Erythroblast (primary cell): ENCODE measurements around the gene MED27.

Experiments
- GATA1 ChIP-seq: IDR thresholded peaks from 2 replicates; pipeline ENCODE4 v1.6.1; 2011; ENCODE audit warnings: low read depth, mild to moderate bottlenecking, control low read depth, low read length, moderate library complexity
- POLR2A ChIP-seq: IDR thresholded peaks from 2 replicates; pipeline ENCODE4 v1.6.1; 2011; ENCODE audit warnings: mild to moderate bottlenecking, low read length

- TF ChIP-seq POLR2A (no peak), GATA1 (no peak)
Measured at GRCh38 chr9:132025766-132026165, 53.9 kb downstream of the MED27 start.
